Mucosa of descending colon (tissue), 3 donors: ENCODE results near the gene ACOT7. TPM values are rescaled to one million over a fixed set of nuclear protein-coding genes. Genes with fewer than 3 reads are reported as not detected.
A peak's percentile ranks its signal among the peaks of the same experiment; 100 is the strongest.

Experiments
- ATAC-seq: fragments of 200-7000 bp; cut with Tn5 transposase; one replicate; pipeline ENCODE4 v1.9.1; 2020; ENCODE audit warnings: mild to moderate bottlenecking, moderate library complexity
- DNase-seq, 3 donors: peaks; one replicate each; pipeline ENCODE4 v3.0.0-alpha.2; 2020
- H3K36me3 ChIP-seq: fragments of 200-600 bp; one replicate; pipeline ENCODE4 v1.8.0; 2021; ENCODE audit warnings: low read depth, mild to moderate bottlenecking
- H3K4me1 ChIP-seq: fragments of 200-600 bp; one replicate; pipeline ENCODE4 v1.8.0; 2021; ENCODE audit warnings: low read depth, mild to moderate bottlenecking
- H3K4me3 ChIP-seq: fragments of 200-600 bp; one replicate; pipeline ENCODE4 v1.8.0; 2021; ENCODE audit warnings: mild to moderate bottlenecking
- H3K9me3 ChIP-seq: fragments of 200-600 bp; one replicate; pipeline ENCODE4 v1.8.0; 2021; ENCODE audit warnings: mild to moderate bottlenecking
- CTCF ChIP-seq: fragments of 200-600 bp; IDR thresholded peaks from one replicate; pipeline ENCODE4 v1.8.0; 2022; ENCODE audit warnings: antibody characterized with exemption, mild to moderate bottlenecking
- intact Hi-C, 2 donors: fragments of 100-400 bp; cut with DNase I in 1 of 2; cut with micrococcal nuclease in 1 of 2; formaldehyde crosslinking; loops; one replicate each; pipeline versions ENCODE4 v1.11.0 to v1.11.1; 2022; cut with DNase I, micrococcal nuclease
- total RNA-seq, 3 donors: library from RNA; stranded (reverse); fragmentation: NEBNext Ultra II Directional in 2 of 3; extraction: Animal tissue kit (Norgen Biotek cat#: 25700) in 2 of 3; gene quantifications; one replicate each; pipeline versions ENCODE4 v1.2.1 to v1.2.4, GENCODE V29; 2021 to 2023
- donor health status: DM: no; HTN: no; CAD: no; lungs with moderate emphysema.
- donor health status: DM: no; HTN: no; CAD: no.
- donor health status: DM: no; HTN: yes; CAD: no.

ACOT7 gene
- total RNA-seq, 3 donors from 2014 or later = 37.9 to 60.1 (median 42.7) TPM

GRCh38 chr1:6272868-6273267 lies 120.7 kb downstream of the ACOT7 start:
- H3K4me1 ChIP-seq = peaks cover 47% of the 10 kb centered on the region
- no peak overlapping the region for H3K4me3 ChIP-seq
- intact Hi-C loops = no loop called here
- ATAC-seq = no peak
- DNase-seq = no peak
- H3K36me3 ChIP-seq = no peaks in the 10 kb centered on the region
- no peak for TF ChIP-seq CTCF
- H3K9me3 ChIP-seq = no peaks in the 10 kb centered on the region

- intact Hi-C loops = no loop called here
- no peak for TF ChIP-seq CTCF
- H3K36me3 ChIP-seq = no peaks in the 10 kb centered on the region
- H3K4me3 ChIP-seq = no peak overlapping the region
- H3K4me1 ChIP-seq = peaks cover 45% of the 10 kb centered on the region
- DNase-seq = no peak
- no peaks in the 10 kb centered on the region for H3K9me3 ChIP-seq
- ATAC-seq = no peak
These were observed 121.1 kb downstream of the ACOT7 start for GRCh38 chr1:6272452-6272851.

GRCh38 chr1:6271554-6271953 lies 122.0 kb downstream of the ACOT7 start:
- TF ChIP-seq CTCF = no peak
- Histone ChIP-seq H3K4me1 (peaks cover 41% of the 10 kb centered on the region), H3K4me3 (no peak overlapping the region), H3K9me3 (no peaks in the 10 kb centered on the region), H3K36me3 (no peaks in the 10 kb centered on the region)
- peak; percentile 63 for ATAC-seq
- DNase-seq = peak in 2 of 3 donors; percentile 55 to 71
- intact Hi-C loops = no loop called here

GRCh38 chr1:6271006-6271405 lies 122.6 kb downstream of the ACOT7 start:
- no peak for TF ChIP-seq CTCF
- DNase-seq (no peak), ATAC-seq (no peak)
- intact Hi-C loops = no loop called here
- Histone ChIP-seq H3K36me3 (no peaks in the 10 kb centered on the region), H3K4me1 (peaks cover 36% of the 10 kb centered on the region), H3K9me3 (no peaks in the 10 kb centered on the region), H3K4me3 (no peak overlapping the region)

GRCh38 chr1:6270401-6270800 lies 123.2 kb downstream of the ACOT7 start:
- H3K36me3 ChIP-seq = no peaks in the 10 kb centered on the region
- peaks cover 33% of the 10 kb centered on the region for H3K4me1 ChIP-seq
- intact Hi-C loops = no loop called here
- H3K9me3 ChIP-seq = no peaks in the 10 kb centered on the region
- TF ChIP-seq CTCF = no peak
- ATAC-seq (peak; percentile 67), DNase-seq (peak in 2 of 3 donors; percentile 70 to 74)
- H3K4me3 ChIP-seq = no peak overlapping the region
